Activated CD8-positive, alpha-beta memory T cell treated with anti-CD3 and anti-CD28 coated beads for 48 hours (primary cell): ENCODE data around the gene ZNF618.

Experiments
- DNase-seq, 3 experiments: peaks; one replicate each; pipeline ENCODE4 v3.0.0-alpha.2; 2020; ENCODE audit warnings: low read depth in 2 of 3, low spot score in 2 of 3

The ZNF618 gene

DNA sequence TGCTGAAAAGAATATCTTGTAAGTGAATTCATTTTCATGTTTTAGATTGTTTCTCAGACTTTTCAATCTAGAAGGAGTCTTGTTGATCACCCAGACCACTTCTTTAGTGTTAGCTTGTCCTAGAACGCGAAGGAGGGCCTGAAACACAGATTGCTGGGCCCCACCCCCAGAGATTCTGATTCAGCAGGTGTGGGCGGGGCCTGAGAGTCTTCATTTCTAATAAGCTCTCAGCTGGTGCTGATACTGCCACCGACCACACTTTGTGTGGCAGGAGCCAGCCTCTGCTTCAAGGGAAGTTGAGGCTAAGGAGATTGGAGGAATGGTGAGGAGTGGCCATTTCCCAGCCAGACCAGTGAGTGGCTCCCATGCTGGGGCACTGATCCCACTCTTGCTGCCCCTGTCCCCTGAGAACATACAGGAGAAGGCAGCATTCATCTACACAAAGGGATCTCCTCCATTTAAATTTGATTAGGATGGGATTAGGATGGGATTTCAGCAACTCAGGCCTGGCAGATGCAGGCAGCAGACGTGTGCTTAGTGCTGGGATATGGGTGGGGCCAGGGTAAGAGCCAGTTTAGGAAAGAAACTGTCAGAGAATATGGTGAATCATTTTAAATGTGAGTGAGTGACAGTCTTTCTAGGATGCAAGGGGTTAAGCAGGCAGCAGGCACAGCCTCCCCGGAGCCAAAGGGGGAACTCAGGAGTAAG lies 35.9 kb downstream of the ZNF618 start:
- no peak for DNase-seq

DNA sequence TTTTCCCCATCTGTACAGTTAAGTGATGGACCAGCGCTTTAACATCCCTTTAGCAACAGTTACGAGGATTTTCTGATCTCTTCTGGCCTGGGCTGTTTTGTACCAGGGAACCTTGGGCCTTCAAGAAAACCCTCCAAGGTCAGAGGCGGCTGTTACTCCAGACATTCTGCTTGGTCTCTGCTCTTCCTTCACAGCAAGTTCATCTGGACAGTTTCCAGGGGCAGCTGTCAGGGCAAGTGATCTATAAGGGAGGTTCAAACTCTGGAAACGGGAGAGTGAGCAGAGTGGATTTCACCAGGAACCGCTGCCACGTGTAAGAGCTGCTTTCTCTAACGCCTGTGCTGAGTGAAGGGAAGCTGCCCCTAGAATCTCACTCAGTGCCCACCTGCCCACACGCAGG lies 36.7 kb downstream of the ZNF618 start:
- no peak for DNase-seq

GRCh38 chr9:113913426-113914195 lies 37.5 kb downstream of the ZNF618 start:
- no peak for DNase-seq

DNA sequence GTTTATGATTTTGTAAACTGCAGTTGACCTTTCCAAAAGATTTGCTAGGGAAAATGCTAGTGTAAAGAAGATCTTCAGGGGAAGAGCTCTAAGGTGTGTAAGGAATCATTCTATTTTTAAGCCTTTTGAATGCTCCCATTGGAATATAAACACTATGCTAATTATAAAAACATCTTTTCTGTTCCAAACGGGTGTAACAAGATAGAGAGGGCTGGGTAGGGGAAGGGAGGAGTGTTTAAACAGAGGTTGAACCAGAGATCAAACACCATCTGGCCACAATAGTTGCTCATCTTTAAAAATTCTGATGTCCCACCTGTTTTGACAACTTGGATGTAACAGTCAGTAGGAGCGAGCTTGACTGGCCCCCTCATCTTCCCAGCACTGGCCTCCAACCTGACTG lies 38.4 kb downstream of the ZNF618 start:
- DNase-seq: no peak

GRCh38 chr9:113915817-113916434 lies 39.8 kb downstream of the ZNF618 start:
- no peak for DNase-seq

- no peak for DNase-seq
Measured at GRCh38 chr9:113916931-113917330, 40.8 kb downstream of the ZNF618 start.

GRCh38 chr9:113918697-113919350 lies 42.7 kb downstream of the ZNF618 start:
- no peak for DNase-seq

DNA sequence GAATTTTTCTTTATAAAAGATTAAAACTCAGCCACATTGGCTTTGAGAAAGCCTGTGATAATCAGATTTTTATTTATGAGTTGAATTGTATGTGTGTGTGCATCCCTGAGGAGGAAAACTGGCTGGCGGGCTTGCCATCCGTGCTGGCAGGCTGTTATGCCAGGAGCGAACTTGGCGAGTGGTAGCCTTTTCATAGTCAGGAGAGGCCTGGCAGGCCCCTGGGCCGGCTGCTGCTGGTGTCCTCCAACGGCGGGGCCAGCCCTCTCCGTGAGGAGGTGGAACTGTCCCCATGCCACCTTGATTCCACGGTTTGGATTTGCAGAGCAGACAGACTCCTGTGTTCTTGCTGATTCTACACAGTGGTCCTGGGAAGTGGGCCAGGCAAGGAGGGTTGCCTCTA lies 43.3 kb downstream of the ZNF618 start:
- no peak for DNase-seq

DNA sequence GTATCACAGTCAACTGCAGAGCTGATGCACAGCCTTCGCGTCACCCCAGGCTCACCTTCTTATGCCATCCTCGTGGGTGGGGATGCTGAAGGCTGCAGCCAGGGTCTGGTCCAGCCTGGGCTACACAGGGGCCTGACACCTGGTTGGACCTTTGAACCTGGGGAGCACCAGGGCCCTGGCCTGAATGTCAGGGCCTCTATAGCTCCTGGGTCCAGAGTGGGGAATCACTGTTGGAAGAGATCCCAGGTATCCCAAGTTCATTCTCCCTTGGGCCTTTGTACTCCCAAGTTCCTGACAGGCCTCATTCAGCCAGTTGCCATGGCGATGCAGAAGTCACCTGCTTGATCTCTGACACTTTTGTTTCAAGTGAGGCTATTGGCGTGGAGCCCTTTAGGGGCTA lies 43.8 kb downstream of the ZNF618 start:
- no peak for DNase-seq

- DNase-seq: no peak
Measured at GRCh38 chr9:113920872-113921271, 44.8 kb downstream of the ZNF618 start.

DNA sequence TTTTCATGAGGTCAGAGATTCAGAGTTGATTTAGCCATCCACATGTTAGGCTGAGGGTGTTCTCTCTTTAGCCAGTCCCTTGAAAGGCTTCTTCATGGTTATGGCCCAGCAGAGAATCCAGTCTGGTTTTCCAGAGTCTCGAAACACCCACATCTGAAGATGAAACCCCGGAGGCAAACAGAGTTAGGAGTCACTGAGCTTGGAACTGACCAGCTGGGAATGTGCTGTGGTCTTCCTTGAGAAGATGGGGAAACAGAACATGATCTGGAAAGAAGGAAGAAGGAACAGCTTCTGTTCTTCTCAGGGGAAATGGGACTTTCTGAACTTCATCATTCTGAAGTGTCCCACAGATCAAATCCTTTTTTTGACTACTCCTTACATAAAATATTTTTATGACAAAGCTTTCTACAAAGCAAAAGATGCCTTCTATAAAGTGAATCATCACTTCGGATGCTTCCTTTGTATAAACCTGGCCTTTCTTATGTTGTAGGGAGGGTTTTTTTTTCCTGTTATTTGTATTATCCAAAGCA lies 45.4 kb downstream of the ZNF618 start:
- no peak for DNase-seq

- DNase-seq: no peak
Measured at GRCh38 chr9:113922160-113922559, 46.1 kb downstream of the ZNF618 start.

GRCh38 chr9:113926211-113926610 lies 50.1 kb downstream of the ZNF618 start:
- no peak for DNase-seq

GRCh38 chr9:113927277-113927676 lies 51.2 kb downstream of the ZNF618 start:
- DNase-seq: no peak

DNA sequence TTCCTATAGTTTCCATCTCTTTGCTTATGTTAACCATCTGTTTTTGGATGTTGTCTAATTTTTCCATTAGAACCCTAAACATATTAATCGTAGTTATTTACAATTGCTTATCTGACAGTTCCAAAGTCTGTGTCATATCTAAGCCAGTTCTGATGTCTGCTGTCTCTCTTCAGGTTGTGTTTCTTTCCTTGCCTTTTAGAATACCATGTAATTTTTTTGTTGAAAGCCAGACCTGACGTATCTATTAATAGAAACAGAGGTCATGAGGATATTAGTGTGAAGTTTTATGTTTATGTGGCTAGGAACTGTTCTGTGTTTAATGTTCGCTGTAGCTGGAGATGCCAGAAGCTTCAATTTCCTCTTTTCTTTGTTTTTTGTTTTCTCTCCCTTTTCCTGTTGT lies 52.2 kb downstream of the ZNF618 start:
- DNase-seq: no peak

- no peak for DNase-seq
Measured at GRCh38 chr9:113929634-113930389, 53.7 kb downstream of the ZNF618 start.

GRCh38 chr9:113930390-113930783 lies 54.3 kb downstream of the ZNF618 start:
- no peak for DNase-seq

DNA sequence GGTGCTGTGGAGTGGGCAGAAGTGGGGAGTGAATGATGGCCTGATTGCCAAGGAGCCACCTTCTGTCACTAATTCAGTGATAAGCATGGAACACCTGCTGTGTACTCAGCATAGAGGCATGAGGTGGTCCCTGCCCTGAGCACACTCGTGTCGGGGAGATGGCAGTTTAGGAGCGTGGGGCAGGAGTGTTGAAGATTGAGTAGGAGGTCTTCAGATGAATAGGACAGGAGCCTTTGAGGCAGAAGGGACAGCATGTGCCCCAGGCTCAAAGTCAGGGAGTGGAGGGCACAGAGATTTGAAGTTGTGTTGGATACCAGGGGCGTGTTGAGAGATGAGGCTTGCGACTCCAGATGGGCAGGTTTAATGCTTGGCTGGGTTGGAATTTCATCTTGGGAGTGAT lies 55.0 kb downstream of the ZNF618 start:
- no peak for DNase-seq

GRCh38 chr9:113931777-113932176 lies 55.7 kb downstream of the ZNF618 start:
- no peak for DNase-seq

- no peak for DNase-seq
Measured at GRCh38 chr9:113932906-113933584, 56.9 kb downstream of the ZNF618 start.
